Esophagus muscularis mucosa (tissue), 4 donors: Measurements from ENCODE around the gene SPDYE18.
"Not testable (repeated sequence)": the region's sequence is repeated elsewhere in the genome, so short reads cannot be mapped to it uniquely, and the experiment has no call there.

Source experiments
- CTCF ChIP-seq, 3 experiments: fragments of 200-600 bp in 2 of 3; fragments of 450-650 bp in 1 of 3; sonication (generic) in 2 of 3; IDR thresholded peaks; one replicate each; pipeline ENCODE4 v1.5.1; 2017 to 2019; ENCODE audit warnings: antibody characterized with exemption in 3 of 3, mild to moderate bottlenecking in 2 of 3, moderate library complexity in 1 of 3
- EP300 ChIP-seq: sonication (generic); formaldehyde crosslinking; IDR thresholded peaks from one replicate; pipeline ENCODE4 v1.6.1; 2017; ENCODE audit warnings: antibody characterized with exemption
- POLR2A ChIP-seq: fragments of 450-650 bp; IDR thresholded peaks from one replicate; pipeline ENCODE4 v1.6.1; 2017; ENCODE audit warnings: antibody characterized with exemption, moderate library complexity, mild to moderate bottlenecking, low read depth
- POLR2AphosphoS5 ChIP-seq, 2 donors: sonication (generic); formaldehyde crosslinking; IDR thresholded peaks; one replicate each; pipeline ENCODE4 v1.6.1; 2017; ENCODE audit warnings: antibody characterized with exemption in 2 of 2

- TF ChIP-seq CTCF (IDR thresholded peaks at IDR 0.05); EP300; POLR2A; POLR2AphosphoS5 (IDR thresholded peaks at IDR 0.05): not testable (repeated sequence)
Measured at GRCh38 chr7:77105904-77106303, 43.5 kb upstream of the SPDYE18 start.
